Stomach (tissue), 4 donors: Measurements from ENCODE around the gene PDIK1L.

Experiments
- CTCF ChIP-seq, 7 experiments: fragments of 450-650 bp in 4 of 7; fragments of 200-600 bp in 3 of 7; sonication (generic) in 3 of 7; IDR thresholded peaks; one replicate each; pipeline ENCODE4 v1.5.1; 2016 to 2019; ENCODE audit warnings: antibody characterized with exemption in 7 of 7, control low read depth in 2 of 7, mild to moderate bottlenecking in 1 of 7
- POLR2AphosphoS5 ChIP-seq, 3 donors: sonication (generic); formaldehyde crosslinking; IDR thresholded peaks; one replicate each; pipeline ENCODE4 v1.6.1; 2016; ENCODE audit warnings: antibody characterized with exemption in 3 of 3

DNA sequence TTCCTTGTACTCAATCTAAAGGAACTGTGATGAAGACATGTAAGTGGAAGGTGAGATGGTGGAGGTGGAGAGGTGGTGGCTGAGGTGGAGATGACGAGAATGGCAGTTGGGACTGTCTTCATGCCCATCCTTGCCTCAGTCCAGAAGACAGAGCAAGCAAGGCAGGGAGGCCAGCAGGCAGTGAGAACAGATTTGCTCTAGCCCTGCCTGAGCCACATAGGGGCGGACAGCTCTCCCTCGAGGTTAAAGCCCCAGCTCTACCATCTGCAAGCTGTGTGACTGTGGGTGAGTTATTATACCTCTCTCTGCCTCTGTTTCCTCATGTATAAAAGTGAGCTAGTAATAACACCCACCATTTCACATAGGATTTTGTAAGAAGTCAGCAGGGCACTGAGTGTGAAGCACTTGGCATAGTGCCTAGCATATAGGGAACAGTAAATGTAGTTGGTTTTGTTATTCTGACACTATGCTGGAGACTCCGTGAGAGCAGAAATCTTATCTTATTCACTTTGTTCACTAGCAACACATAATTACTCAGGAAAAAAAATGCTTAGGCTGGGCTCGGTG lies 42.4 kb downstream of the PDIK1L start:
- TF ChIP-seq POLR2AphosphoS5 (IDR thresholded peaks at IDR 0.05), result no peak
- TF ChIP-seq CTCF (IDR thresholded peaks at IDR 0.05), result no peak
